Nephron (organoid): ENCODE data around the gene MAP2K2.

Source experiments
- H3K27ac Mint-ChIP-seq, 3 experiments: 2 replicates each; pipeline ENCODE4 v1.8.0; 2020; ENCODE audit warnings: mixed read lengths in 3 of 3, mild to moderate bottlenecking in 2 of 3, moderate library complexity in 1 of 3
- H3K27me3 Mint-ChIP-seq: 2 replicates; pipeline ENCODE4 v1.8.0; 2021; ENCODE audit warnings: low read depth, mild to moderate bottlenecking, moderate library complexity, mixed read lengths
- H3K36me3 Mint-ChIP-seq: 2 replicates; pipeline ENCODE4 v1.8.0; 2020; ENCODE audit warnings: low read depth, mixed read lengths
- H3K4me1 Mint-ChIP-seq: 2 replicates; pipeline ENCODE4 v1.8.0; 2020; ENCODE audit warnings: mixed read lengths
- H3K4me3 Mint-ChIP-seq, 3 experiments: 2 replicates each; pipeline ENCODE4 v1.8.0; 2020; ENCODE audit warnings: mild to moderate bottlenecking in 3 of 3, mixed read lengths in 3 of 3, moderate library complexity in 2 of 3
- H3K9me3 Mint-ChIP-seq: 2 replicates; pipeline ENCODE4 v1.8.0; 2020; ENCODE audit warnings: mixed read lengths
- TF ChIP-seq, protein P1 (sequence below), 3 experiments: fragments of 200-600 bp; sonication (generic); IDR thresholded peaks; one replicate each; pipeline ENCODE4 v1.5.0; 2021; ENCODE audit warnings: antibody characterized with exemption in 3 of 3; ENCODE audit not compliant: unreplicated experiment in 3 of 3

MAP2K2 gene

DNA sequence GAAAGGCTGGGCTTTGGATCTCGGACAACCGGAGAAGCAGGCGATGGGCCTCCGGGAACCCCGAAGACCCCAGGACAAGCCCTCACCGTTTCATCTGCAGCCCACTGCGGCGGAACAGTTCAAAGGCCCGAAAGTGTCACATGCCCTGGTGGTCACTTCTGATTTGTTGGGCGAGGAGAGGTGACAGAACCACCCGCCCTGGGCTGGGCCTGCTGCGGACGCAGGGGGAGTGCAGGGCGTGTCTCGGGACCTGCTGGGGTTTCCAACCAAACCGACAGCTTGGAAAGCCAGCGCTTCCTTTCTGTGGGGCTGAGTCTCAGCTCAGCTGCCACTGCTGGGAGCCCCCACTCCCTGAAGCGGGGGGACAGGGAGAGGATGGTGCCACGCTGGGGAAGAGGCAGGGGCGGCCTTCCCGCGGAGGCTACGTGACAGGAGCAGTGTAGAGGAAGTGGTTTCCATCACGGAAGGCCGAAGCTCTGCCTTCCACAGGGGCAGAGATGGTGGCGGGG, 34.5 kb downstream of the MAP2K2 start:
- Mint-ChIP-seq H3K27me3 (peaks cover 5% of the 10 kb centered on the region), H3K36me3 (peaks cover 13% of the 10 kb centered on the region), H3K27ac (no peak overlapping the region), H3K4me3 (no peak overlapping the region), H3K4me1 (no peaks in the 10 kb centered on the region), H3K9me3 (no peaks in the 10 kb centered on the region)
- TF ChIP-seq, protein P1, sequence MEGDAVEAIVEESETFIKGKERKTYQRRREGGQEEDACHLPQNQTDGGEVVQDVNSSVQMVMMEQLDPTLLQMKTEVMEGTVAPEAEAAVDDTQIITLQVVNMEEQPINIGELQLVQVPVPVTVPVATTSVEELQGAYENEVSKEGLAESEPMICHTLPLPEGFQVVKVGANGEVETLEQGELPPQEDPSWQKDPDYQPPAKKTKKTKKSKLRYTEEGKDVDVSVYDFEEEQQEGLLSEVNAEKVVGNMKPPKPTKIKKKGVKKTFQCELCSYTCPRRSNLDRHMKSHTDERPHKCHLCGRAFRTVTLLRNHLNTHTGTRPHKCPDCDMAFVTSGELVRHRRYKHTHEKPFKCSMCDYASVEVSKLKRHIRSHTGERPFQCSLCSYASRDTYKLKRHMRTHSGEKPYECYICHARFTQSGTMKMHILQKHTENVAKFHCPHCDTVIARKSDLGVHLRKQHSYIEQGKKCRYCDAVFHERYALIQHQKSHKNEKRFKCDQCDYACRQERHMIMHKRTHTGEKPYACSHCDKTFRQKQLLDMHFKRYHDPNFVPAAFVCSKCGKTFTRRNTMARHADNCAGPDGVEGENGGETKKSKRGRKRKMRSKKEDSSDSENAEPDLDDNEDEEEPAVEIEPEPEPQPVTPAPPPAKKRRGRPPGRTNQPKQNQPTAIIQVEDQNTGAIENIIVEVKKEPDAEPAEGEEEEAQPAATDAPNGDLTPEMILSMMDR (IDR thresholded peaks at IDR 0.05; ENCODE audit: unreplicated experiment in 3 of 3): no peak

DNA sequence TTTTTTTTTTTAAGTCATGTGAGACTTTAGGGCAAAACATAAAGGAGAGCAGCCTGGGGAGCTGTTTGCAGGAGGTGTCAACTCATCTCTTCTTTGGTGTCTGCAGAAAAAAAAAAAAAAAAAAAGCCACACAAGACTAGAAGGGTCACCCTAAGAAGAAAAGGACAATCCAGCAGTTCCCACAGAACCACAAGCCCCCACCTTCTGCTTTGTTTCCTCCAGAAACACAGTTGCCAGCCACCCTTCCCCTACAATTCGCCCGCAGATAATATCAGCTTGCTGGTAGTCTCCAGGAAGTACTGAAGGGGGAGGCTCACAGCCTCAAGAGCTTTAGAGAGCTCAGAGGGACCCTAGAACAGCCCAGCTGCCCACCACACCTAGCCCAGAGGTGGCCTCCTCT, 34.9 kb downstream of the MAP2K2 start:
- Mint-ChIP-seq H3K27ac (no peak overlapping the region), H3K27me3 (peaks cover 5% of the 10 kb centered on the region), H3K9me3 (no peaks in the 10 kb centered on the region), H3K4me3 (no peak overlapping the region), H3K36me3 (peaks cover 13% of the 10 kb centered on the region), H3K4me1 (no peaks in the 10 kb centered on the region)
- TF ChIP-seq, protein P1 (IDR thresholded peaks at IDR 0.05; ENCODE audit: unreplicated experiment in 3 of 3): no peak

DNA sequence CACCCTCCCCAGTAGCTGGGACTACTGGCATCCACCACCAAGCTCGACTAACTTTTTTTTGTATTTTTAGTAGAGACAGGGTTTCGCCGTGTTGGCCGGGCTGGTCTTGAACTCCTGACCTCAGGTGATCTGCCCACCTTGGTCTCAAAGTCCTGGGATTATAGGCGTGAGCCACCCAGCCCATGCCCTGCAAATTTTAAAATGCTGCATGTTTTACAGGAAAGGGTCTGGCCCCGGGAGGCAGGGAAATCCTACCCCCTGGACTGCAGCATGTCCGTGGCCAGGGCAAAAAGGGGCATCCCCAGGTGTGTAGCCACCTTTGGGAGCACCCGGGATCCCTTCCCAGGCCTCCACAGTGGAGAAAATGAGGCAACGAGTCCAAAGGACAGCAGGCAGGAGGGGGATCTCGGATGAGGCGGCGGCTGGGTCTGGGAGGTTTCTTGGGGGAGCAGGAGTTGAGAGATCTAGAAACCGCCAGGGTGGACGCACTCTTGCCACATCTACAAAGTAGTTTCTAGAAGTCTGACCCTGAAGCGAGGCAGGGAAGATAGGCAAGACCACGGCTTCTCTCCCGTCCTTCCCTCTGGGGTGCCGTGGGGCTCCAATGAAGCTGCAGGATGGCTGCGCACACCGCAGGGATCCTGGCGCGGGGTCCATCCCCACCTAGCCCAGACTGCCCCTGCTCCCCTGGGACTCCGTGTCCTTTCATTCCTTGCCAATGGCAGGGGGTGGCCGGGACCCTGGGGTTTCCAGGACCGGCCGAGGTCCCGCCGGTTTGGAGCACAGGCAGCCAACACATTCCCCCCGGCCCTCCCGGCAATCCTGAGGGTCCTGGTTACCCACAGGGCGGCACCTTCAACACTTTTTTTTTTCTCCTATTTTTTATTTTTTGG, 35.9 kb downstream of the MAP2K2 start:
- Mint-ChIP-seq H3K4me1 (no peaks in the 10 kb centered on the region), H3K27me3 (peaks cover 5% of the 10 kb centered on the region), H3K27ac (no peak overlapping the region), H3K36me3 (peaks cover 6% of the 10 kb centered on the region), H3K9me3 (no peaks in the 10 kb centered on the region), H3K4me3 (no peak overlapping the region)
- TF ChIP-seq, protein P1 (IDR thresholded peaks at IDR 0.05; ENCODE audit: unreplicated experiment in 3 of 3): no peak

DNA sequence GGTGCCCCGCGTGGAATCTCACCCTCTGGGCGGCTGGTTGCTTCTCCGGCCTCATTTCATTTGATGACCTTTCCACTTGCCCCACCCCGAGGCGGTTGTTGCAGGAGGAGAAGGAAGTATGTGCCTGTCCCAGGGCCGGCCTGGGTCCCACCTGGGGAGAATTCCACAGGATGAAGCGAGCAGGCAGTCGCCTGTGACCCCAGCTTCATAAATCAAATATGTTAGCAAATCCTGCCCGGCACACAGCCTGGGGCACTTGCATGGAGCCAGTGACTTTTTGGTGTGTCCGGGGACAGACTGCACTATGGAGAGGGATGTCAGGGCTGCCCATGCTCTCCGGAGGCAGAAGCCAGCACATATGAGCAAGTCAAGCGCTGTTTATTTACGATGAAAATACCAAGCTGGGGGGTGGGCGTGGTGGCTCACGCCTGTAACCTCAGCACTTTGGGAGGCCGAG, 37.5 kb downstream of the MAP2K2 start:
- Mint-ChIP-seq H3K4me1 (no peaks in the 10 kb centered on the region), H3K9me3 (no peaks in the 10 kb centered on the region), H3K27ac (peak overlapping the region in 1 of 3 experiments; percentile 69), H3K4me3 (no peak overlapping the region), H3K27me3 (peaks cover 5% of the 10 kb centered on the region), H3K36me3 (peaks cover 6% of the 10 kb centered on the region)
- TF ChIP-seq, protein P1 (IDR thresholded peaks at IDR 0.05; ENCODE audit: unreplicated experiment in 3 of 3): no peak

DNA sequence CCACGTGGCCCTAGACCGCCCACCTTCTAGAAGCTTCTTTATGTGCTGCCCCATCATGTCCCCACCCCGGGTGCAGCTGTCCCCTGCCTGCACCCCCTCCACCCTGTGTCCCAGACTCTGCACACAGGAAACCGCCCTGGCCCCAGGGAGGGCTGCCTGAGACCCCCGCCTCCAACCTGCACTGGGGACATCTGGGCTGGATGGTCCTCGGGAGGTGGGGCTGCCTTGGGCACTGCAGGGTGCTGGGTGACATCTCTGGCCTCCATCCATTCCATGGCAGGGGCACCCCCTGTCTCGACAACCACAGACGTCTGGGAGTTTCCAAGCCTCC, 39.4 kb downstream of the MAP2K2 start:
- Mint-ChIP-seq H3K36me3 (peaks cover 6% of the 10 kb centered on the region), H3K9me3 (no peaks in the 10 kb centered on the region), H3K4me3 (peak overlapping the region; percentile 35 to 75 (median 57)), H3K4me1 (no peaks in the 10 kb centered on the region), H3K27ac (peak overlapping the region; percentile 27 to 83 (median 77)), H3K27me3 (peaks cover 5% of the 10 kb centered on the region)
- TF ChIP-seq, protein P1 (IDR thresholded peaks at IDR 0.05; ENCODE audit: unreplicated experiment in 3 of 3): no peak
